Left renal pelvis (tissue), 4 donors: ENCODE data around the gene MFSD6. TPM values are rescaled to one million over a fixed set of nuclear protein-coding genes. Genes with fewer than 3 reads are reported as not detected.
"Not testable (repeated sequence)": the region's sequence is repeated elsewhere in the genome, so short reads cannot be mapped to it uniquely, and the experiment has no call there.

ENCODE experiments used
- DNase-seq, 4 donors: peaks; one replicate each; pipeline ENCODE4 v3.0.0-alpha.2; 2013; ENCODE audit warnings: low read depth in 4 of 4, low spot score in 3 of 4
- polyA plus RNA-seq, 4 donors: library from polyadenylated mRNA; unstranded; fragments of 120-200 nt; gene quantifications; one replicate each; pipeline ENCODE4 v1.2.1, GENCODE V29; 2013; ENCODE audit not compliant: insufficient read length in 4 of 4

Gene MFSD6
- polyA plus RNA-seq, 4 donors = 8.1 to 16.7 (median 15.5) TPM

- DNase-seq = no peak
Measured at GRCh38 chr2:190458352-190459107, 50.4 kb downstream of the MFSD6 start.

GRCh38 chr2:190459881-190460280, 51.7 kb downstream of the MFSD6 start:
- DNase-seq = no peak

- DNase-seq = no peak
Measured at GRCh38 chr2:190460487-190460886, 52.3 kb downstream of the MFSD6 start.

- DNase-seq = no peak
Measured at GRCh38 chr2:190462181-190462580, 54.0 kb downstream of the MFSD6 start.

- no peak for DNase-seq
Measured at GRCh38 chr2:190462611-190463010, 54.5 kb downstream of the MFSD6 start.

GRCh38 chr2:190465060-190465459, 56.9 kb downstream of the MFSD6 start:
- DNase-seq = no peak

- no peak for DNase-seq
Measured at GRCh38 chr2:190466819-190467446, 58.8 kb downstream of the MFSD6 start.

- DNase-seq = peak in 3 of 4 donors; percentile 39 to 46 (median 44)
Measured at GRCh38 chr2:190467575-190468083, 59.5 kb downstream of the MFSD6 start.

- not testable (repeated sequence) for DNase-seq
Measured at GRCh38 chr2:190468354-190468753, 60.2 kb downstream of the MFSD6 start.

- DNase-seq = peak; percentile 49 to 71 (median 59)
Measured at GRCh38 chr2:190468814-190469569, 60.8 kb downstream of the MFSD6 start.

GRCh38 chr2:190469771-190470170, 61.6 kb downstream of the MFSD6 start:
- DNase-seq = no peak

GRCh38 chr2:190470256-190470826, 62.2 kb downstream of the MFSD6 start:
- DNase-seq = no peak

- DNase-seq = no peak
Measured at GRCh38 chr2:190477661-190478454, 69.7 kb downstream of the MFSD6 start.

GRCh38 chr2:190478572-190479195, 70.5 kb downstream of the MFSD6 start:
- DNase-seq = no peak

- DNase-seq = no peak
Measured at GRCh38 chr2:190481339-190481738, 73.2 kb downstream of the MFSD6 start.

- DNase-seq = no peak
Measured at GRCh38 chr2:190482451-190482850, 74.3 kb downstream of the MFSD6 start.

GRCh38 chr2:190486037-190486623, 78.0 kb downstream of the MFSD6 start:
- DNase-seq = no peak

GRCh38 chr2:190488516-190489233, 80.5 kb downstream of the MFSD6 start:
- DNase-seq = no peak

GRCh38 chr2:190489475-190489874, 81.3 kb downstream of the MFSD6 start:
- no peak for DNase-seq
